ENCODE results near the gene DPY19L1.
"Not testable (repeated sequence)": the region's sequence is repeated elsewhere in the genome, so short reads cannot be mapped to it uniquely, and the experiment has no call there.

Gene DPY19L1

GRCh38 chr7:34919038-34919437 lies 118.2 kb downstream of the DPY19L1 start:
- not testable (repeated sequence) for H3K4me1 Mint-ChIP-seq, H3K27me3 Mint-ChIP-seq, H3K9me3 Mint-ChIP-seq, H3K4me3 Mint-ChIP-seq, H3K27ac Mint-ChIP-seq, H3K36me3 Mint-ChIP-seq

DNA sequence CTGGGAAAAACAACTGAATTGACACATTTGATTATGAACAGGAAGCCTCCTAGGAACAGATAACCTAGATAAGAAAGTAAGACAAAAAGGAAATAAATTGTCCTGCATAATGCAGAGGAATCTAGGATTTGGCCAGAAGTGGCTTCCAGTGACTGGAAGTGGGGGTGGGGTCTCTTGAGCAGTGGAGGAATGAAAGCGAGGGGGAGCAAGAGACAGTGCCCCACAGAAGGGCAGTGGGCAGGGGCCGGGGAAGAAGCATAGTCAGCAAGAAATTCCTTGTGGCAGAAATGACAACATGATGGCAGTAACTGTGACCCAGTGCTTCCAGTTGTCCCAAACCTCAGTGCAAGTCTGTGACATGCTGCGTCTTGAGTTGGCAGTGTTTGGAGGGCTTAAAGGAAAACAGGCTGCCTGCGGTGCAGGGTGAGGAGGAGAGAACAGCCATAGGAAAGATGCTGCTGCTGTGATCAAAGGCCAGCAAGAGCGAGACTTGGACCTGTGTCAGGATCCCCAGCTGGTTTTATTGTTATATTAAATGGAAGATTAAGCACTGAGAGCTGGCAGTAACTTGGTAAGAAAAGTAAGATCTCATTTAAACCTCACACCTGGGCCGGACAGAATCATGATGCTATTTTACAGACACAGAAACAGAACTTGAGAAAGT lies 119.0 kb downstream of the DPY19L1 start:
- not testable (repeated sequence) for H3K4me3 Mint-ChIP-seq, H3K9me3 Mint-ChIP-seq, H3K27me3 Mint-ChIP-seq, H3K36me3 Mint-ChIP-seq, H3K4me1 Mint-ChIP-seq, H3K27ac Mint-ChIP-seq

- H3K27me3 Mint-ChIP-seq, H3K4me1 Mint-ChIP-seq, H3K9me3 Mint-ChIP-seq, H3K36me3 Mint-ChIP-seq, H3K4me3 Mint-ChIP-seq, H3K27ac Mint-ChIP-seq: not testable (repeated sequence)
Measured at GRCh38 chr7:34917515-34917914, 119.8 kb downstream of the DPY19L1 start.

DNA sequence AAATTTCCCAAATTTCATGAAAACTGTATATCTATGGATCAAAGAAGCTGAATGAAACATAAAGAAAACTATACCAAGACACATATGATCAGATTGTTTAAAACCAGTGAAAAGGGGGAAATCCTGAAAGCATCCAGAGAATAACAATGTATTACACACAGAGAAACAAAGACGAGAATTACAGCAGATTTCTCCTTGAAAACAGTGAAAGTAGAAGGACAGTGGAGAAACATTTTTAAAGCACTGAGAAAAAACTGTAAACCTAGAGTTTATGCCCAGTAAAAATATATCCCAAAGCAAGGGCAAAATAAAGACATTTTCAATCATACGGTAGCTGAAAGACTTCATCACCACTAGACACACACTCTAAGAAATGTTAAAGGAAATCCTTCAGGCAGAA lies 121.0 kb downstream of the DPY19L1 start:
- peaks cover 10% of the 10 kb centered on the region for H3K9me3 Mint-ChIP-seq
- no peaks in the 10 kb centered on the region for H3K4me1 Mint-ChIP-seq
- no peaks in the 10 kb centered on the region for H3K36me3 Mint-ChIP-seq
- peaks cover 6% of the 10 kb centered on the region for H3K27me3 Mint-ChIP-seq
- H3K4me3 Mint-ChIP-seq, result no peak overlapping the region
- no peak overlapping the region for H3K27ac Mint-ChIP-seq

DNA sequence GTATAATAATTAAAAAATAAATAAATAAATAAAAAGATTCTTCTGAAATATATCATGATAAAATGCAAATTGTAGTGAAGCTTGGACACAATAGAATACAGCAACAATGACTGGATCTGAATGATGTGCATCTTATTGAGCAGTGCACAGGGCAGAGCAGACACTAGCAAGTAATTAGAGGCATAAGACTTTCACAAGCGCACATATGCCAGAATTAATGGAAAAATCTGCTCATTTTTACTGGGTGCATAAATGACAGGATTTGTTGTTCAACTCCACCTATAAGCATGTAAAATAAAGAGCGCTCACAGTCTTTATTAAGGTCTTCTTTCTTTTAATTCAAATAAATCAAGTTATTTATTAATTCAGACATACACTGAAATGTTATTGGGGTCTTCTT lies 125.0 kb downstream of the DPY19L1 start:
- H3K4me1 Mint-ChIP-seq, result no peaks in the 10 kb centered on the region
- H3K27ac Mint-ChIP-seq, result no peak overlapping the region
- no peak overlapping the region for H3K4me3 Mint-ChIP-seq
- H3K9me3 Mint-ChIP-seq, result peaks cover 10% of the 10 kb centered on the region
- peaks cover 2% of the 10 kb centered on the region for H3K27me3 Mint-ChIP-seq
- no peaks in the 10 kb centered on the region for H3K36me3 Mint-ChIP-seq

DNA sequence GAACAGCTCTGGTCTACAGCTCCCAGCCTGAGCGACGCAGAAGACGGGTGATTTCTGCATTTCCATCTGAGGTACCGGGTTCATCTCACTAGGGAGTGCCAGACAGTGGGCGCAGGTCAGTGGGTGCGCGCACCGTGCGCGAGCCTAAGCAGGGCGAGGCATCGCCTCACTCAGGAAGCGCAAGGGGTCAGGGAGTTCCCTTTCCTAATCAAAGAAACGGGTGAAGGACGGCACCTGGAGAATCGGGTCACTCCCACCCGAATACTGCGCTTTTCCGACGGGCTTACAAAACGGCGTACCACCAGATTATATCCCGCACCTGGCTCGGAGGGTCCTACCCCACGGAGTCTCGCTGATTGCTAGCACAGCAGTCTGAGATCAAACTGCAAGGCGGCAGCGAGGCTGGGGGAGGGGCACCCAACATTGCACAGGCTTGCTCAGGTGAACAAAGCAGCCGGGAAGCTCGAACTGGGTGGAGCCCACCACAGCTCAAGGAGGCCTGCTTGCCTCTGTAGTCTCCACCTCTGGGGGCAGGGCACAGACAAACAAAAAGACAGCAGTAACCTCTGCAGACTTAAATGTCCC lies 130.9 kb downstream of the DPY19L1 start:
- not testable (repeated sequence) for H3K9me3 Mint-ChIP-seq, H3K4me1 Mint-ChIP-seq, H3K36me3 Mint-ChIP-seq, H3K27ac Mint-ChIP-seq
- H3K27me3 Mint-ChIP-seq, result peaks cover 15% of the 10 kb centered on the region
- H3K4me3 Mint-ChIP-seq, result peak overlapping the region; percentile 59

DNA sequence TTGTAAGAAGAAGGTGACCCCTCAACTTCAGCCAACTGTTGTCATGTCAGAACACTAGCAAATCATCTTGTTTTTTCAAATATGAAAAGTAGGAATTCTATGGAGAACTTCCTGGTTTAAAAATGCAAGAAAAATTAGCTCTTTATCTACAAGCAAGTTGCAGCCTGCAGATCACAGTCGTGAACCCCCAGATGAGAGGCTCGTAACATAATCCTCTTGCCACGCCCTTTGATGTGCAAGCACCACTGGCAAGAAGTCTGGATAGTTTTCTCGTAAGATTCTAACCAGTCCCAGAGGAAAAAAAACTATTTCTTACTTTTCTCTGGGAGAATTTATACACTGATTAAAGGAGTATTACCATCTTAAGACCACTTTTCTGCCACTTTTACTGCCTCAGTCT lies 132.3 kb downstream of the DPY19L1 start:
- Mint-ChIP-seq H3K4me1 (no peaks in the 10 kb centered on the region), H3K27me3 (peaks cover 15% of the 10 kb centered on the region), H3K27ac (no peak overlapping the region), H3K36me3 (no peaks in the 10 kb centered on the region), H3K9me3 (no peaks in the 10 kb centered on the region), H3K4me3 (no peak overlapping the region)

DNA sequence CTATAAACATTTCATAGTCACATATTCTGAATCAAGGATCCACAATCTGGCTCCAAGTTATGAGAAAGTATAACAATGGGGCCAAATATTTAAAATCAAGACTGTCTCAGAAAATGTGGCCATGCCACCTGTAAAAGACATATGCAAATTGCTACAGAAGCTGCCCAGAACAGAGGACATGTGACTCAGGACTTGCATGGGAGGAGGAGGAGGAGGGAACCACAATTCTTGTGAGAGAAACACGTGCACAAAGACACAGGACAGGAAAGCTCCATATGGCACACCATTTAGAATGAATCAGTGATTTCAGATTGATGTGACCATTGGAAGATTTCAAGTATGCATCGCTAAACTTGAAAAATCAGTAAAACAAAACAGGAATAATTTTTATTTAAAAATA lies 133.4 kb downstream of the DPY19L1 start:
- H3K27me3 Mint-ChIP-seq, result peaks cover 17% of the 10 kb centered on the region
- not testable (repeated sequence) for H3K27ac Mint-ChIP-seq, H3K4me1 Mint-ChIP-seq, H3K9me3 Mint-ChIP-seq, H3K36me3 Mint-ChIP-seq, H3K4me3 Mint-ChIP-seq

DNA sequence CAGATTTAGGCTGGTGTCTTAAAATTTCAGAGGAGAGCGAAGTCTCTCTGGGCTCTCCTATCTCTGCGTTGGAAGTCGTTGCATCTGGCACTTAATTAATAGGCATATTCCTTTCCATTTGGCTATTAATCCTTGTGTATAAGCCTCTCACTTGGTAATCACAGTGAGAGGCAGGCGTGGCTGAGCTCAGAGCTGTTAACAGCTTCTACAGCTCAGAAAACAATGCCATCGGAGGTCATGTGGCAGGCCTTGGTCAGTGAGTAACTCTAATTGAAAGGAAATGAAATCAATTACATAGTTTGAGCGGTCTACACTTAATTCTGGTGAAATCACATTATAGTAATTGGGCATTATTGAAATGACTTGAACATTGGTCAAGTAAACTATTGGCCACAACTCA lies 135.1 kb downstream of the DPY19L1 start:
- Mint-ChIP-seq H3K4me3 (no peak overlapping the region), H3K9me3 (no peaks in the 10 kb centered on the region), H3K27me3 (peaks cover 17% of the 10 kb centered on the region), H3K4me1 (no peaks in the 10 kb centered on the region), H3K36me3 (no peaks in the 10 kb centered on the region), H3K27ac (no peak overlapping the region)

- Mint-ChIP-seq H3K4me3 (no peak overlapping the region), H3K27ac (no peak overlapping the region), H3K4me1 (no peaks in the 10 kb centered on the region), H3K27me3 (peaks cover 15% of the 10 kb centered on the region), H3K36me3 (no peaks in the 10 kb centered on the region), H3K9me3 (no peaks in the 10 kb centered on the region)
Measured at GRCh38 chr7:34900891-34901513, 136.3 kb downstream of the DPY19L1 start.

DNA sequence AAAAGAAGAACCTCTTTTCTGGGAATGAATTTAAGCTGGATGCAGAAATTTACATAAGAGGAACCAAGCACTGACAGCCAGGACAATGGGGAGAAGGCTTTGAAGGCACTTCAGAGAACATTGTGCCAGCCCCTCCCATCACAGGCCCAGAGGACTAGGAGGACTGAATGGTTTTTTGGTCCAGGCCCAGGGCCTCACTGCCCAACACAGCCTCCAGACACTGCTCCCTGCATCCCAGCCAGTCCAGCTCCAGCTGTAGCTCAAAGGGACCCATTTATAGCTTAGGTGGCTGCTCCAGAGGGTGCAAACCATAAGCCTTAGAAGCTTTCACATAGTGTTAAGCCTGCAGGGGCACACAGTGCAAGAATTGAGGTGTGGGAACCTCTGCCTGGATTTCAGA lies 142.1 kb downstream of the DPY19L1 start:
- Mint-ChIP-seq H3K4me3 (no peak overlapping the region), H3K9me3 (peaks cover 5% of the 10 kb centered on the region), H3K27me3 (peaks cover 2% of the 10 kb centered on the region), H3K36me3 (no peaks in the 10 kb centered on the region), H3K27ac (no peak overlapping the region), H3K4me1 (no peaks in the 10 kb centered on the region)

- Mint-ChIP-seq H3K4me1 (no peaks in the 10 kb centered on the region), H3K36me3 (no peaks in the 10 kb centered on the region), H3K9me3 (peaks cover 5% of the 10 kb centered on the region), H3K27ac (no peak overlapping the region), H3K27me3 (no peaks in the 10 kb centered on the region), H3K4me3 (no peak overlapping the region)
Measured at GRCh38 chr7:34889951-34890350, 147.3 kb downstream of the DPY19L1 start.

DNA sequence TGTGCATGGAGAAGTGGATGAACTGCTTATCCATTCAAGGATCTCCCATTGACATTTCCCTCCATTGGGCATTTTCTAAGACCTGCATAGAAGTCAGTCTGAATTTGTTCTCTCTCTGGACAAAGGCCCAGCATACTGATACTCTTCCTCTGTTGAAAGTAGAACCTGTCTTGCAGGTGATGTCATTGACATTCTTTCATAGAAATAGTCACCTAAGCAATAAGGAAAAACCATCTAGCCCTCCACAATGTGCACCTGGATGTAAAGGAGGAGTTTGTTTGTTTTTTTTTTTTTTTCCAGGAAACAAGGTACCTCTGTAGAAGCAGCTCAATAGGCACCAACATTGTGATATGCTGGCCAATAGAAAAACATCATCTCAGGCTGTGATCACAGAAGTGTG lies 150.4 kb downstream of the DPY19L1 start:
- Mint-ChIP-seq H3K9me3 (no peaks in the 10 kb centered on the region), H3K36me3 (no peaks in the 10 kb centered on the region), H3K27me3 (no peaks in the 10 kb centered on the region), H3K4me1 (no peaks in the 10 kb centered on the region), H3K27ac (no peak overlapping the region), H3K4me3 (no peak overlapping the region)

DNA sequence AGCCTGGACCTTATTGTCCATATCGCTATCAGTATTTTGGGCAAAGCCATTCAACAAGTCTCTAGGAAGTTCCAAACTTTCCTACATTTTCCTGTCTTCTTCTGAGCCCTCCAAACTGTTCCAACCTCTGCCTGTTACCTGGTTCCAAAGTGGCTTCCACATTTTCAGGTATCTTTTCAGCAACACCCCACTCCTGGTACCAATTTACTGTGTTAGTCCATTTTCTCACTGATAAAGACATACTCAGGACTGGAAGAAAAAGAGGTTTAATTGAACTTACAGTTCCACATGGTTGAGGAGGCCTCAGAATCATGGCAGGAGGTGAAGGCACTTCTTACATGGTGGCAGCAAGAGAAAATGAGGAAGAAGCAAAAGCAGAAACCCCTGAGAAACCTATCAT lies 153.4 kb downstream of the DPY19L1 start:
- not testable (repeated sequence) for H3K9me3 Mint-ChIP-seq, H3K27me3 Mint-ChIP-seq, H3K4me1 Mint-ChIP-seq, H3K36me3 Mint-ChIP-seq, H3K4me3 Mint-ChIP-seq, H3K27ac Mint-ChIP-seq

- Mint-ChIP-seq H3K9me3 (no peaks in the 10 kb centered on the region), H3K36me3 (no peaks in the 10 kb centered on the region), H3K4me1 (no peaks in the 10 kb centered on the region), H3K4me3 (no peak overlapping the region), H3K27ac (no peak overlapping the region), H3K27me3 (peaks cover 4% of the 10 kb centered on the region)
Measured at GRCh38 chr7:34879871-34880270, 157.4 kb downstream of the DPY19L1 start.

DNA sequence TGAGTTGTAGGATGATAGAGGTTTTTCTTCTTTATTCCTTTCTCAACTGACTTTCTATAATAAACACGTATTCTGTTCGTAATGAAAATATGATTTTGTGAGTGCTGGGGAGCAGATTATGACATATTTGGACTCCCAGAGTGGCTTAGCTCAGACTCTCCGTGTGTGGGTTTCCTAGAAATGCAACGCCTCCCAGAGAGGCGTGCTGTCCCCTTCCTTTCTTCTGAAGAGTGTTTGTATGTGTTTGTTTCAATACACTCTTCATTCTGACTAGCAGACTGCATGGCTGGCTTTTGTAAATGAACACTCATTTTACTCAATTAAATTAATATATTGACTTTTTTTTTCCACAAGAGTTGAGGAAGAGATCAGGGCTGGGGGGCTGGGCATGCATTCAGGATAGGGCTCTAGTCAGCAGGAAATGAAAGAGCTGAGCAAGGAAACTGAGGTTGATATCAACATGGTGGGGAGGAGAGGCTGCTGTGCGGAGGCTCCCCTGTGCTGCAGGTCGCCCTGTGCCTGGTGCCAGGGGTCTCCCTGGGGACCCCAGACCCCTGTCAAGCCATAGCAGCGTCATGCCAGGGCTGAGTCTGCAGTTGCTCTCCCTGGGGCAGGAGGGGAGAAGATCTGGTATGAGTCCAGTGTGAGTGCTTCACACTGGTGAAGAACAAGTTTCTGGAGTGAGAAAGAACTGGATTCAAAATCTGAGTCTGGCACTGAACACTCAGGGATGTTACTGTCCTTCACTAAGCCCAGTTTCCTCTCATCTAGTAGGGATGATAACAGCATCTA lies 158.1 kb downstream of the DPY19L1 start:
- not testable (repeated sequence) for H3K4me3 Mint-ChIP-seq, H3K36me3 Mint-ChIP-seq, H3K9me3 Mint-ChIP-seq, H3K27me3 Mint-ChIP-seq, H3K27ac Mint-ChIP-seq, H3K4me1 Mint-ChIP-seq
